LNCAP (cell line): ENCODE measurements around the gene NME7.

Experiments used
- TF ChIP-seq, protein P1 (sequence below): fragments of 450-650 bp; IDR thresholded peaks from 2 replicates; pipeline ENCODE4 v1.5.1; 2017; ENCODE audit warnings: mild to moderate bottlenecking

The NME7 gene

DNA sequence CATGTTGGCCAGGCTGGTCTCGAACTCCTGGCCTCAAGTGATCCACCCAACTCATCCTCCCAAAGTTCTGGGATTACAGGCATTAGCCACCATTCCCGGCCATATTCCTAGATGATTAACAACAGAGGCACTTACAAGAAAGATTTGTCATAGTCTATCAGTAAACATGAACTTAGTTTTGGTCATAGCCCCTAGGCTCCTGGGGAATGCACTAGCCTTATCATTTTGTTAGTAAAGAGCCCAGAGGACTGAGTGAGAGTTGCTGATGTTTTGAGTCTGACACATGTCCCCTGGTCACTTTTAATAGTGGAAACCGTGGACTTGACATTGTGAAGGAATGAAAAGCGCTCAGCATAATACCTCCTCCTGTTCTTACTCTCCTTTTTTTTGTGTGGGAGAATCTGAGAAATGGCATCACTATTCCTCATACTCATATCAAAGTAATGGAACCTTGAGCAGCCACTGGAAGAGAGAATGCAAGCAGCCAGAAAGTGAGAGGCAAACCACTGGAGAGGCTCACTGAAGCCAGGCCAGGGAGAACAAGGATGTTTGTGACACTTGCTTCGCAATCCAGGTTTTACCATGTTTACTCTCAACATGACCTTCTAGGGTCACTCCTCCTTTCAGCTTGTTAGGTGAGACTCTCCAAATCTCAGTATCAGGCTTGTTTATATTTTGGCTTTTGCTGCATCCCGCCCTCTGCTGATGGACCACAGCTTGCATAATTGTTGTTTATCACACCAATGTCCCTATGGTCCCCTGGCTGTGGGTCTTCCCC, 246.3 kb downstream of the NME7 start:
- TF ChIP-seq, protein P1, sequence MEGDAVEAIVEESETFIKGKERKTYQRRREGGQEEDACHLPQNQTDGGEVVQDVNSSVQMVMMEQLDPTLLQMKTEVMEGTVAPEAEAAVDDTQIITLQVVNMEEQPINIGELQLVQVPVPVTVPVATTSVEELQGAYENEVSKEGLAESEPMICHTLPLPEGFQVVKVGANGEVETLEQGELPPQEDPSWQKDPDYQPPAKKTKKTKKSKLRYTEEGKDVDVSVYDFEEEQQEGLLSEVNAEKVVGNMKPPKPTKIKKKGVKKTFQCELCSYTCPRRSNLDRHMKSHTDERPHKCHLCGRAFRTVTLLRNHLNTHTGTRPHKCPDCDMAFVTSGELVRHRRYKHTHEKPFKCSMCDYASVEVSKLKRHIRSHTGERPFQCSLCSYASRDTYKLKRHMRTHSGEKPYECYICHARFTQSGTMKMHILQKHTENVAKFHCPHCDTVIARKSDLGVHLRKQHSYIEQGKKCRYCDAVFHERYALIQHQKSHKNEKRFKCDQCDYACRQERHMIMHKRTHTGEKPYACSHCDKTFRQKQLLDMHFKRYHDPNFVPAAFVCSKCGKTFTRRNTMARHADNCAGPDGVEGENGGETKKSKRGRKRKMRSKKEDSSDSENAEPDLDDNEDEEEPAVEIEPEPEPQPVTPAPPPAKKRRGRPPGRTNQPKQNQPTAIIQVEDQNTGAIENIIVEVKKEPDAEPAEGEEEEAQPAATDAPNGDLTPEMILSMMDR, result no peak

DNA sequence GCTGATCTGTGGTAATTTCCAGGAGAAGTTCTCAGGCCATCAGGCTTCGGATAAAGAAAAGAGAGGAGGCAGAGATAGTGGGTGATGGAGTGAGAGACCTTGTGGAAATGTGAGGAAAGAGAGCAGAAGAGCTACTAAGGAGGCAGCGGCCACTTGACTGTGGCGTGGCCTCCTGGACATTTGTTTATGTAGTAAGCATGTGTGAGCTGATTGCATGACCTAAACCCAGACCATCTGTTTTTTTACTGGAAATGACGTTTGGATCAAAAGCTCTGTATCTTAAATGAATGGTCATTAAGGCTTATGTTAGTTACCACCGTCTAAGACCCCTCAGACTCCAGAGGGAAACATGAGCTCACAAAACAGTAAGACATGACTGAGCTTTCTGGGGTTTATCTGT, 247.5 kb downstream of the NME7 start:
- TF ChIP-seq, protein P1, result no peak

DNA sequence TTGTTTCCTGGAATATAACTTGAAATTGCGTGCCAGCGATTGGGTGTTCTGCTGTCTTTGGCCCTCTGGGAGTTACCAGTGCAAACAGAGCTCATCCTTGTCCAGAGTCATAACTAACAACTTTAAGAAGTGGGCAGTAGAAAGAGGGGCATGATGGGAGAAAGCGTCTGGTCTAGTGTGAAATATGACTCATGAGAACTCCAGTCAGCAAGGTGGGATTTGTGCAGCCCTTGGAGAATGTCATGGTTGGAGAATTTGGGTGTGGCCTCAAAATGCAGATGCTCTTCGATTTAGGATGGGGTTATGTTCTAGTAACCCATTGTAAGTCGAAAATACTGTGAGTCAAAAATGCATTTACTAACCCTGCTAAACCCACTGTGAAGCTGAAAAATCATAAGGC, 248.2 kb downstream of the NME7 start:
- TF ChIP-seq, protein P1, result no peak

DNA sequence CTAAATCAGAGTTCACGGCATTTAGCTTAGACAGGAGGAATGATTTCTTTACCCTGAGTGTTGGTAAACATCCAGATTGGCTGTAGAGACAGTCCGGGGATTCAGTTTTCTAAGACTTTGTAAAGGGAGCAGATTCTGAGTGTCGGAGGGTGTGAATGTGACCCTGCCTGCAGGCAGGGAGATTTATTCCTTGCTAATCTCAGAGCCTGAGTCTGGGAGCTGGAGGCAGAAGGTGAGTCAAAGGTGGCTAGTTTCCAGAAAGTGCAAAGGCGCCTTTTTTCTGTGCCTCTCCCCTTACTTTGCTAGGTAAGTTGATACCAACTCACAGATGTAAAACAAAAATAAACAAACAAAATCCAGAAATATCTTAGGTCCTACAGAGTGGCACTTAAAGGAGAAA, 249.4 kb downstream of the NME7 start:
- TF ChIP-seq, protein P1, result no peak

DNA sequence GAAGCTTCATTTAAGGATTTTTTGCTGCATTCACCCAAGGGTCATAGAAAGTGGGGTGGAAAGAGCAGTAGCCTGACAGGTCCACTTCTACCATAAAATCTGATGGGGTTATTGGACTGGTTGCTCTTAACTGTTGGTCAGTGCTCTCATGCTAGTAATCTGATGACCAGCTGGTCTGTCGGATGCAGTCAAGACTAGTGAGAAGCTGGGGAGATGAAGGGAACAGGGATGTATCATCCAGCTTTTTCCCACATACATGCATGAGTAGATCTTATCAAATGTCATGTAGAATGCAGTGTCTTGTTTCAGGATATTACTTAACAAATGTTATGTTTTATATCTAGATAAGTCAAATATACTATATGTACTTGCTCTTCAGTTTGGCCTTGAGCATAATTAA, 250.0 kb downstream of the NME7 start:
- TF ChIP-seq, protein P1, result no peak

GRCh38 chr1:169117014-169117413, 250.6 kb downstream of the NME7 start:
- TF ChIP-seq, protein P1, result no peak

DNA sequence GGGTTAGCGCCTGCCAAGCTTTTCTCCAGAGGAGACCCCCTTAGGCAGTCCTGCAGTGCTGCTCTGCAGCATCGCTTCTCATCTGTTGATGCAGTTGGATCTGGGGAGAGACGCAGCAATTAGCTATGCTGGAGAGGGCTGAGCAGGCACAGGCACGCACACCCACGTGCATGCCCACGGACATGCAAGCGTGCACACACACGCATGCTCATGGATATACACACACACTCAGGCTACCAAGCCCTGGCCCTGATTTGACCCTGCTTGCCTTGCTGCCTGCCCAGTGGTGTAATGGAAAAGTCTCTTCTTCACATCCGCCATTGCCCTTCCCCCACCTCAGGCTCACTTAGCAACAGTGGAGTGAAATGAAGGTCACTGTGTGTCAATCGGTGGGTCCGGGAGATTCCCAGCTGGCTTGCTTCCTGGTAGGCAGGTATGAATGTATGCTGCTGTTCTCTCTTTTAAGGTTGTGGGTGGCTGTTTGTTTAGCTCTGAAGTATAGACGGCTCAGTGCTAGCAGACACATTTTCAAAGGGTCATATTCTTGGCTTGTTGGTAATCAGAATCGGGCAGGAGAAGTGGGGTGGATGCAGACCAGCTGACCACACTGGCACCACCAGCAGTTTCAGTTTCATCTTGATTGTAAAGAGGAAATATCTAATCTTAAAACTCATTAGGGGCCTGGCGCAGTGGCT, 251.6 kb downstream of the NME7 start:
- TF ChIP-seq, protein P1, result no peak
